ENCODE measurements around the gene AFG1L.

DNA sequence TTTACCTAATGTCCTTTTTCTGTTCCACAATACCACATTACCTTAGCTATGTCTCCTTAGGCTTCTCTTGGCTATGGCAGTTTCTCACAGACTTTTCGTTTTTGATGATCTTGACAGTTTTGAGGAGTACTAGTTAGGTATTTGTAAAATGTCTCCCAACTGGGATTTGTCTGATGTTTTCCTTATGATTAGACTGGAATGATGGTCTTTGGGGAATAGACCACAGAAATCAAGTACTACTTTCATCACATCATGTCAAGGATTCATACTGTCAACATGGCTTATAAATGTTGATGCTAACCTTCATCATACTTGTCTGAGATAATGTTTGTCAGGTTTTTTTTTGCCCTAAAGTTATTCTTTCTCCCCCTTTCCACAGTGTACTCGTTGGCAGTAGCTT, 187.7 kb downstream of the AFG1L start:
- TF ChIP-seq, protein P1, sequence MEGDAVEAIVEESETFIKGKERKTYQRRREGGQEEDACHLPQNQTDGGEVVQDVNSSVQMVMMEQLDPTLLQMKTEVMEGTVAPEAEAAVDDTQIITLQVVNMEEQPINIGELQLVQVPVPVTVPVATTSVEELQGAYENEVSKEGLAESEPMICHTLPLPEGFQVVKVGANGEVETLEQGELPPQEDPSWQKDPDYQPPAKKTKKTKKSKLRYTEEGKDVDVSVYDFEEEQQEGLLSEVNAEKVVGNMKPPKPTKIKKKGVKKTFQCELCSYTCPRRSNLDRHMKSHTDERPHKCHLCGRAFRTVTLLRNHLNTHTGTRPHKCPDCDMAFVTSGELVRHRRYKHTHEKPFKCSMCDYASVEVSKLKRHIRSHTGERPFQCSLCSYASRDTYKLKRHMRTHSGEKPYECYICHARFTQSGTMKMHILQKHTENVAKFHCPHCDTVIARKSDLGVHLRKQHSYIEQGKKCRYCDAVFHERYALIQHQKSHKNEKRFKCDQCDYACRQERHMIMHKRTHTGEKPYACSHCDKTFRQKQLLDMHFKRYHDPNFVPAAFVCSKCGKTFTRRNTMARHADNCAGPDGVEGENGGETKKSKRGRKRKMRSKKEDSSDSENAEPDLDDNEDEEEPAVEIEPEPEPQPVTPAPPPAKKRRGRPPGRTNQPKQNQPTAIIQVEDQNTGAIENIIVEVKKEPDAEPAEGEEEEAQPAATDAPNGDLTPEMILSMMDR (IDR thresholded peaks at IDR 0.05), result no peak
- no peak for TF ChIP-seq POLR2A (IDR thresholded peaks at IDR 0.05)
